ENCODE measurements around the gene TECPR1.

Gene TECPR1

GRCh38 chr7:98280791-98281756 lies 29.0 kb upstream of the TECPR1 start, which contains the start of gene BRI3:
BRI3 (plus strand) TSS chr7:98281686; CDS start chr7:98281796, 110 bp downstream.
- no peaks in the 10 kb centered on the region for H3K9me3 ChIP-seq (replicated peaks in 1 of 2; ENCODE audit: control insufficient read depth in 2 of 2, insufficient read depth in 1 of 2, low read depth in 1 of 2, low read length in 2 of 2)
- H3K4ac ChIP-seq (ENCODE audit: low read length), result no peak within 1 kb of the TSS
- peaks cover 0 to 34% of the 10 kb centered on the region in 2 donors for H3K36me3 ChIP-seq (replicated peaks in 1 of 2; ENCODE audit: control insufficient read depth in 2 of 2, insufficient read depth in 2 of 2, low read length in 2 of 2)
- H2BK5ac ChIP-seq (ENCODE audit: low read length), result peak within 1 kb of the TSS; percentile 69
- no peak within 1 kb of the TSS for H4K8ac ChIP-seq (ENCODE audit: low read depth, low read length)
- H3K9ac ChIP-seq (ENCODE audit: low read depth, low read length, poor library complexity), result peak within 1 kb of the TSS; percentile 92
- H2AFZ ChIP-seq (ENCODE audit: low read length), result peak within 1 kb of the TSS; percentile 93
- WGBS, 2 donors (ENCODE audit: extremely low coverage in 2 of 2, insufficient read length in 2 of 2, insufficient replicate concordance in 1 of 2), result no CpG with 5 or more reads among the region's 92 CpGs
- H3K4me3 ChIP-seq (ENCODE audit: low read length in 2 of 2), result peak within 1 kb of the TSS; percentile 89
- H2BK12ac ChIP-seq (ENCODE audit: low read length), result peak within 1 kb of the TSS; percentile 69
- H3K27ac ChIP-seq (replicated peaks; ENCODE audit: low read length), result peak within 1 kb of the TSS; percentile 61
- no peak within 1 kb of the TSS for H3K23ac ChIP-seq (ENCODE audit: low read depth, low read length, poor library complexity)
- H3K79me1 ChIP-seq (ENCODE audit: low read depth, low read length), result peaks cover 25% of the 10 kb centered on the region
- H3K4me2 ChIP-seq (ENCODE audit: insufficient read depth, low read length, poor library complexity, severe bottlenecking), result peak within 1 kb of the TSS; percentile 92
- peaks cover 26% of the 10 kb centered on the region in 2 donors for H3K4me1 ChIP-seq (ENCODE audit: control insufficient read depth in 2 of 2, insufficient read depth in 1 of 2, low read depth in 1 of 2, low read length in 2 of 2)
- no peak within 1 kb of the TSS for H4K91ac ChIP-seq (ENCODE audit: low read depth, low read length, poor library complexity)
- peak within 1 kb of the TSS; percentile 92 for H3K18ac ChIP-seq (ENCODE audit: low read length)
- H2BK120ac ChIP-seq (ENCODE audit: low read depth, low read length), result peak within 1 kb of the TSS; percentile 42
- H2AK5ac ChIP-seq (ENCODE audit: low read depth, low read length), result peak within 1 kb of the TSS; percentile 84
- no peak within 1 kb of the TSS for H3K14ac ChIP-seq (ENCODE audit: low read length)
- DNase-seq (ENCODE audit: low spot score), result peak; percentile 94
- H2BK15ac ChIP-seq (ENCODE audit: low read length), result peak within 1 kb of the TSS; percentile 89
- H3K27me3 ChIP-seq (ENCODE audit: control insufficient read depth in 3 of 3, insufficient read depth in 3 of 3, low read depth in 1 of 3, low read length in 3 of 3), result no peaks in the 10 kb centered on the region

GRCh38 chr7:98280296-98280695 lies 28.3 kb upstream of the TECPR1 start:
- Histone ChIP-seq H3K23ac (ENCODE audit: low read depth, low read length, poor library complexity) (no peak overlapping the region), H2BK5ac (ENCODE audit: low read length) (no peak overlapping the region), H4K91ac (ENCODE audit: low read depth, low read length, poor library complexity) (no peak overlapping the region), H3K4ac (ENCODE audit: low read length) (no peak overlapping the region), H4K8ac (ENCODE audit: low read depth, low read length) (no peak overlapping the region), H3K4me1 (ENCODE audit: control insufficient read depth in 2 of 2, insufficient read depth in 1 of 2, low read depth in 1 of 2, low read length in 2 of 2) (peaks cover 22 to 24% of the 10 kb centered on the region in 2 donors), H3K18ac (ENCODE audit: low read length) (no peak overlapping the region), H2AFZ (ENCODE audit: low read length) (peak overlapping the region; percentile 93), H3K14ac (ENCODE audit: low read length) (no peak overlapping the region), H2AK5ac (ENCODE audit: low read depth, low read length) (no peak overlapping the region), H3K4me2 (ENCODE audit: insufficient read depth, low read length, poor library complexity, severe bottlenecking) (no peak overlapping the region), H3K27me3 (ENCODE audit: control insufficient read depth in 3 of 3, insufficient read depth in 3 of 3, low read depth in 1 of 3, low read length in 3 of 3) (no peaks in the 10 kb centered on the region), H2BK15ac (ENCODE audit: low read length) (no peak overlapping the region), H3K9ac (ENCODE audit: low read depth, low read length, poor library complexity) (no peak overlapping the region), H3K79me1 (ENCODE audit: low read depth, low read length) (peaks cover 18% of the 10 kb centered on the region), H3K4me3 (ENCODE audit: low read length in 2 of 2) (peak overlapping the region in 1 of 2 donors; percentile 52), H3K36me3 (replicated peaks in 1 of 2; ENCODE audit: control insufficient read depth in 2 of 2, insufficient read depth in 2 of 2, low read length in 2 of 2) (peaks cover 0 to 28% of the 10 kb centered on the region in 2 donors), H2BK120ac (ENCODE audit: low read depth, low read length) (no peak overlapping the region), H3K27ac (replicated peaks; ENCODE audit: low read length) (no peak overlapping the region), H2BK12ac (ENCODE audit: low read length) (no peak overlapping the region), H3K9me3 (replicated peaks in 1 of 2; ENCODE audit: control insufficient read depth in 2 of 2, insufficient read depth in 1 of 2, low read depth in 1 of 2, low read length in 2 of 2) (no peaks in the 10 kb centered on the region)
- no peak for DNase-seq (ENCODE audit: low spot score)
- WGBS, 2 donors (ENCODE audit: extremely low coverage in 2 of 2, insufficient read length in 2 of 2, insufficient replicate concordance in 1 of 2), result no CpG with 5 or more reads among the region's 7 CpGs

- Histone ChIP-seq H4K8ac (ENCODE audit: low read depth, low read length) (no peak overlapping the region), H2AK5ac (ENCODE audit: low read depth, low read length) (no peak overlapping the region), H3K36me3 (replicated peaks in 1 of 2; ENCODE audit: control insufficient read depth in 2 of 2, insufficient read depth in 2 of 2, low read length in 2 of 2) (peaks cover 0 to 15% of the 10 kb centered on the region in 2 donors), H3K4me2 (ENCODE audit: insufficient read depth, low read length, poor library complexity, severe bottlenecking) (no peak overlapping the region), H2BK12ac (ENCODE audit: low read length) (no peak overlapping the region), H2AFZ (ENCODE audit: low read length) (no peak overlapping the region), H3K9me3 (replicated peaks in 1 of 2; ENCODE audit: control insufficient read depth in 2 of 2, insufficient read depth in 1 of 2, low read depth in 1 of 2, low read length in 2 of 2) (no peaks in the 10 kb centered on the region), H3K23ac (ENCODE audit: low read depth, low read length, poor library complexity) (no peak overlapping the region), H2BK5ac (ENCODE audit: low read length) (no peak overlapping the region), H3K18ac (ENCODE audit: low read length) (peak overlapping the region; percentile 31), H3K4ac (ENCODE audit: low read length) (no peak overlapping the region), H4K91ac (ENCODE audit: low read depth, low read length, poor library complexity) (no peak overlapping the region), H2BK120ac (ENCODE audit: low read depth, low read length) (no peak overlapping the region), H3K79me1 (ENCODE audit: low read depth, low read length) (peaks cover 10% of the 10 kb centered on the region), H3K9ac (ENCODE audit: low read depth, low read length, poor library complexity) (peak overlapping the region; percentile 78), H3K14ac (ENCODE audit: low read length) (no peak overlapping the region), H3K4me1 (ENCODE audit: control insufficient read depth in 2 of 2, insufficient read depth in 1 of 2, low read depth in 1 of 2, low read length in 2 of 2) (peaks cover 16 to 17% of the 10 kb centered on the region in 2 donors), H2BK15ac (ENCODE audit: low read length) (no peak overlapping the region), H3K4me3 (ENCODE audit: low read length in 2 of 2) (no peak overlapping the region), H3K27ac (replicated peaks; ENCODE audit: low read length) (no peak overlapping the region), H3K27me3 (ENCODE audit: control insufficient read depth in 3 of 3, insufficient read depth in 3 of 3, low read depth in 1 of 3, low read length in 3 of 3) (no peaks in the 10 kb centered on the region)
- no peak for DNase-seq (ENCODE audit: low spot score)
- no CpG with 5 or more reads among the region's 4 CpGs for WGBS, 2 donors (ENCODE audit: extremely low coverage in 2 of 2, insufficient read length in 2 of 2, insufficient replicate concordance in 1 of 2)
Measured at GRCh38 chr7:98278936-98279335, 26.9 kb upstream of the TECPR1 start.

GRCh38 chr7:98278408-98278807 lies 26.4 kb upstream of the TECPR1 start:
- H3K9ac ChIP-seq (ENCODE audit: low read depth, low read length, poor library complexity), result no peak overlapping the region
- H4K8ac ChIP-seq (ENCODE audit: low read depth, low read length), result no peak overlapping the region
- H3K27ac ChIP-seq (replicated peaks; ENCODE audit: low read length), result no peak overlapping the region
- no peak overlapping the region for H2BK15ac ChIP-seq (ENCODE audit: low read length)
- peak overlapping the region; percentile 35 for H2AFZ ChIP-seq (ENCODE audit: low read length)
- no peak overlapping the region for H3K14ac ChIP-seq (ENCODE audit: low read length)
- no peaks in the 10 kb centered on the region for H3K9me3 ChIP-seq (replicated peaks in 1 of 2; ENCODE audit: control insufficient read depth in 2 of 2, insufficient read depth in 1 of 2, low read depth in 1 of 2, low read length in 2 of 2)
- DNase-seq (ENCODE audit: low spot score), result no peak
- H4K91ac ChIP-seq (ENCODE audit: low read depth, low read length, poor library complexity), result no peak overlapping the region
- peaks cover 12 to 14% of the 10 kb centered on the region in 2 donors for H3K4me1 ChIP-seq (ENCODE audit: control insufficient read depth in 2 of 2, insufficient read depth in 1 of 2, low read depth in 1 of 2, low read length in 2 of 2)
- H2BK120ac ChIP-seq (ENCODE audit: low read depth, low read length), result no peak overlapping the region
- H3K4me2 ChIP-seq (ENCODE audit: insufficient read depth, low read length, poor library complexity, severe bottlenecking), result no peak overlapping the region
- no peak overlapping the region for H2AK5ac ChIP-seq (ENCODE audit: low read depth, low read length)
- no peak overlapping the region for H3K23ac ChIP-seq (ENCODE audit: low read depth, low read length, poor library complexity)
- peaks cover 5% of the 10 kb centered on the region for H3K79me1 ChIP-seq (ENCODE audit: low read depth, low read length)
- H2BK5ac ChIP-seq (ENCODE audit: low read length), result no peak overlapping the region
- WGBS, 2 donors (ENCODE audit: extremely low coverage in 2 of 2, insufficient read length in 2 of 2, insufficient replicate concordance in 1 of 2), result no CpG with 5 or more reads among the region's 5 CpGs
- H2BK12ac ChIP-seq (ENCODE audit: low read length), result no peak overlapping the region
- H3K4me3 ChIP-seq (ENCODE audit: low read length in 2 of 2), result no peak overlapping the region
- H3K27me3 ChIP-seq (ENCODE audit: control insufficient read depth in 3 of 3, insufficient read depth in 3 of 3, low read depth in 1 of 3, low read length in 3 of 3), result no peaks in the 10 kb centered on the region
- H3K4ac ChIP-seq (ENCODE audit: low read length), result no peak overlapping the region
- peaks cover 0 to 9% of the 10 kb centered on the region in 2 donors for H3K36me3 ChIP-seq (replicated peaks in 1 of 2; ENCODE audit: control insufficient read depth in 2 of 2, insufficient read depth in 2 of 2, low read length in 2 of 2)
- H3K18ac ChIP-seq (ENCODE audit: low read length), result peak overlapping the region; percentile 31

All from neuronal stem cell (in vitro differentiated cells).